HG03457 (cell line): ENCODE data around the gene FYN.
"Not testable (repeated sequence)": the region's sequence is repeated elsewhere in the genome, so short reads cannot be mapped to it uniquely, and the experiment has no call there.

Experiments used
- ATAC-seq: cut with Tn5 transposase; IDR thresholded peaks from one replicate; pipeline ENCODE4 v1.9.1; 2021; ENCODE audit warnings: moderate number of reproducible peaks; ENCODE audit not compliant: unreplicated experiment

FYN gene

GRCh38 chr6:111835398-111835797 is 37.9 kb downstream of the FYN start:
- ATAC-seq, result not testable (repeated sequence)

DNA sequence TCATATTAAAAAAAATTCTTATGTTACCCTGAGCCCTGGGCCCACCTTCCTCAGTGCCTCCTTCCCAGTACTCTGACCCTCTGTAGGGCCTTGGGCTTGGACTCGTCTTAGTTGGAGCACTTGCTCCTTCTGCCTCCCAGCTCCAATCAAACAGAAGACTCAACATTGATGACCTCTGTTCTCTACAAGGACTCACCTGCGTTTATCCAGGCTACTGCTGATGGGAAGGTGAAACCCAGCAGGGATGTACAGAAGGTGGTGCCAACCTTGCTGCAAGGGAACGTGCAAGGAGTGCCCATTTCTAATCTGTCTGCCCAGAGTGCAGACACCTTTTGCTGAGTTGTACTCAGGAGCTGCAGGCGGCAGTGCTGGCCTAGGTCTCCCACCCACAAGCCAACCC is 38.9 kb downstream of the FYN start:
- no peak for ATAC-seq

GRCh38 chr6:111832833-111833418 is 40.3 kb downstream of the FYN start:
- no peak for ATAC-seq

DNA sequence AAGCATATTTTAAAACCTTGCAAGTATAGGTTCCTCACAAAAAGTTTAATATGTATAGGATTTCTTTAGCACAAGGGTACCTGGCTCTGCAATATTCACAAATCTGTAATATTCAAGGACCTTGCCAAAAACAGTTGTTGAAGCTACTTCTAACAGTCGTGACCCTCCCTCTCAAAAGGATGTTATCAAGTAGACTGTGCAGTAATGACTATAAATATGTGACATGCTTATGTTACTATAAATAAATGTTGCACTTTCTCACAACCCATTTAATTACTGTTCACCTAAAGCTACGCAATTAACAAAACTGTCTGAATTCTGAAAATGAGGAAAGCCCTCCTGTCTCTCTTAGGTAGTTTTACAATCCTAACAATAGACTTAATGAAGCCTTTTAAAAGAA is 41.8 kb downstream of the FYN start:
- no peak for ATAC-seq

DNA sequence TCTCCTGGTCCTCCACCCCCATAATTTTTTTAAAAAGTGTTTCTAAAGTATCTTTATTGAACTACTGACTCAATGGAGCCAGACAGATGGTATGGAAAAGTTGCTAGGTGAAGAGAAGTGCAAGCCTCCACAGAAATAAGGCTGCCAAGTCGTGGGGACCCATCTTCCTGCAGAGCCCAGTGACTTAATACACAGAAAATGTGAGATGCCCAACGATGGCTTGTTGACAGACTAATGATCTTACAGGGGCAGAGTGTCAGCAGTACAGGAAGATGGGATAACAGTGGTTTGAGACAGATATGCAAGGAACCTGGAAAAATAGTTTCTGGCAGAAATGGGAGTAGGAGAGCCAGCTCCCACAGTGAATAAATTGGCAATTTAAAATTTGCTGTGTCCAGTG is 43.3 kb downstream of the FYN start:
- no peak for ATAC-seq

GRCh38 chr6:111829581-111829980 is 43.7 kb downstream of the FYN start:
- ATAC-seq, result no peak

- no peak for ATAC-seq
These were observed 44.4 kb downstream of the FYN start for GRCh38 chr6:111828809-111829208.

DNA sequence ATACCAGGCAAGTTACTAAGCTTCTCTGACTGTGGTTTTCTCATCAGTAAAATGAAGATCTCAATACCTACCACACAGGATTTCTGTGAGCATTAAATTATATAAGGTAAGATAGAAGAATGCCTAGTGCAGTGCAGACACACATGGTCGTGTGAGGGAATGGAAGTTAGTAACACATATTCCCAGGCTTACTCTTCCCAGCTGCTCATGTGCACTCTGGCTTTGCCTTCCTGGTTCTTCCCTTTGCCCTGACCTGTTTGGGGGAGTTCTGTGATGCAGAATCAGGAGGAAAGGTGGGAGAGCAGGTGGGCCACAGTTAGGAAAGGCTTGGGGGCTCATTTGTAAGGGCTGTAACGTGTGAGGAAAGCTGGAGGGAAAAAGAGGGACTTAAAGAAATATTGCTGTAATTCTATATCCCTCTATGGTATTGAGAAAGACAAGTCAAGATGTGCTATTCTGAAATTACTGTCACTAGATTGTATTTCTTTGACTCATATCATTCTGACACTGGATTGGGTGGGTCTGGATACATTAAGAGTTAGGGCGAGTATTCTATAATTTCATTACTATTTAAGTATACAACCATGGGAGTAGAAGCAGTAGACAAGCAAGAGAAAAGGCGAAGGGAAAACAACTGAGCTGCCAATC is 47.7 kb downstream of the FYN start:
- ATAC-seq, result no peak

- no peak for ATAC-seq
These were observed 48.5 kb downstream of the FYN start for GRCh38 chr6:111824608-111825337.

GRCh38 chr6:111823831-111824607 is 49.2 kb downstream of the FYN start:
- no peak for ATAC-seq

DNA sequence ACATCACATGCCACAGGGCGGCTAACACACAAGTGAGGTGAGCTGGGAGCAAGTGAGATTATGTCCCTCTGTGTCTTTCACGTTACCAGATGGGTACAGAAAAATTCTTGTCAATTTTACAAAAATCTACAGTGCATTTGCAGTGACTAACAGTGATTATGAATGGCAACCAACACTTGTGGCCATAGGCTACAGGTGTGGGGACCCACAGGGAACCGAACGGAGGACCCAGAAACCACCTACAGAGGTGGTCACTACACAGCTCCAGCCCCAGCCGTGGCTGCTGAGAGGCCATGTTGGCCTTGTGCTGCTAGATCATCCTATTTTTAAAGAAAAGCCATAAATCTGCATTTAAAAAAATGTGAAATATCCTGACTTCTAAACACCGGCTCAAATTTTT is 50.2 kb downstream of the FYN start:
- ATAC-seq, result no peak

GRCh38 chr6:111819458-111819857 is 53.8 kb downstream of the FYN start:
- no peak for ATAC-seq

- ATAC-seq, result no peak
These were observed 54.6 kb downstream of the FYN start for GRCh38 chr6:111818539-111819226.

- ATAC-seq, result no peak
These were observed 55.7 kb downstream of the FYN start for GRCh38 chr6:111817451-111818120.

GRCh38 chr6:111813677-111814310 is 59.5 kb downstream of the FYN start:
- no peak for ATAC-seq

DNA sequence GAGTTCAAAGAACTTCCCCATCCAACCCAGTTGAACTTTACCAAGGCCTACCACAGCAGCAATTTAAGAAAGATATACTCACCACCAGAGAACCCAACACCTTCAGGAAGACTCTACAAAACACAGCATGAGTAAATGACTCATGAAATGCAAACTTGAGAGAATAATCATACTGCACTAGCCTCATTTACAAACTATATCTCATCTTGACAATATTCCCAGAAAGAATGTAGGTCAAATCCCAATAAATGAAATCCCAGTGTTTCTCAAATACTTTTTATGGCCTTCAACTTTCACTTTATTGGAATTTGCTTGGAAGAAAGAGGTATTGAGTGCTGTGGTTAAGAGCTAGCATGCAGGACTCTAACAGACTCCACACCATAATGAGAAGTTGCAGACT is 60.0 kb downstream of the FYN start:
- no peak for ATAC-seq

DNA sequence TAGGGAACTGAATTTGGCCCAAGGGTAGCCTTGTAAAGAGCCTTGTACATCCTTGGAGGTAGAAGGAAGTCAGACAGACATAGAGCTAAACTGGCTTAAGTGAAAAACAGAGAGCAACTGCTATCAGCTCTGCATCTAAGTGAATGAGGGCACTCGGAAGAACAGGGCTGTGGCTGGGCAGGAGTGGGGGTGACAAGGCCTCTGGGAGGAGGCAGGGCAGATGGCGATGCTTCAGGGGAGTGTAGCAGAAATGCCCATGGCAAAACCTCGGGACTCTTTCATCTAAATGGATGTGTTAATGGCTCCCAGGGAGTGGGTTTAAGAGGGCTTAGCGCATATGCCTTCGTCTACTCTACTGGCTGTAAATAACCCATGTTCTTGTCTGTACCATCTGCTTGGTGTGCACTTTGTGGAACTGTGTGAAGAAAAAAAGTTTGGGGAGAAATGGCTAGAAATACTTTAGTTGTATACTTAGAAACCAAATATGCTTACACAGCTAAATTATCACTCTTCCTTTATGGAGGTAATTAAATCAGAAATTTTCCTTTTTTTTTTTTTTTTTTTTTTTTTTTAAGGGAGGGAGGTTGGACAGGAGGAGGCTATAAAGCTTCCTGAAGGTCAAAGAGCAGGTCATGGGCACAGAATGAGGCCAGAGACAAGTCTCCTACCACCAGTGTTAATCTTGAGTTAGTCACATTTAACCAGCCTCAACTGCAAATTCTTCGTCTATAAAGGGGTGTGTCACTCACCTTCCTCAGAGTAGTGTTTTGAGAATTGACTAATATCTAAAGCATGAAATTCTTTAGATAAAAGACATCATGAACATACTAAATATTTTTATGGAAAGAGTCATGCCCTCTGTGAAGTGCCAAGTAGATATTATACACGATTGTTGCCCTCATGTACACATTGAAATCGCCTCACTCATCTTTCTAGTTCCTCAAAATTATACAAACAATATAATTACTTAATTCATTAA is 60.9 kb downstream of the FYN start:
- ATAC-seq, result no peak

GRCh38 chr6:111810294-111811131 is 62.7 kb downstream of the FYN start:
- ATAC-seq, result no peak
